GM10248 (cell line): Measurements from ENCODE around the gene A1BG.

ENCODE experiments used
- CTCF ChIA-PET: fragments of 300-600 bp; sonication (Branson Sonifier 250); formaldehyde crosslinking; extraction: SDS; loops from one replicate; lab custom pipeline; 2021; ENCODE audit warnings: antibody characterized with exemption; lab: Yijun Ruan, JAX
- POLR2A ChIA-PET: fragments of 350-650 bp; sonication (Branson Sonifier 250); formaldehyde crosslinking; extraction: SDS; loops from one replicate; lab custom pipeline; 2020; ENCODE audit warnings: antibody characterized with exemption; lab: Yijun Ruan, JAX
- DNase-seq: peaks from one replicate; pipeline ENCODE4 v3.0.0; 2012; ENCODE audit errors: extremely low spot score
- CTCF ChIP-seq: IDR thresholded peaks from 2 replicates; pipeline ENCODE4 v1.5.1; 2012; ENCODE audit warnings: mild to moderate bottlenecking, low read depth; ENCODE audit errors: extremely low read depth, missing control alignments, control extremely low read depth

The A1BG gene

GRCh38 chr19:58336820-58337219 is 16.5 kb downstream of the A1BG start:
- POLR2A ChIA-PET = no interaction called here
- DNase-seq = no peak

GRCh38 chr19:58336216-58336615 is 17.1 kb downstream of the A1BG start:
- ChIA-PET CTCF (interaction anchor here (1.0 to 1.2 kb wide), 3 partner anchors 9 to 26 kb away, joined by 3 to 4 read pairs (median 3); no protein-coding TSS in a partner anchor), POLR2A (no interaction called here)
- TF ChIP-seq CTCF = no peak
- DNase-seq = no peak

More at GRCh38 chr19:58336820-58337219, 16.5 kb downstream of the A1BG start:
- TF ChIP-seq CTCF = no peak
- CTCF ChIA-PET = interaction anchor here (1.0 to 1.1 kb wide), 2 partner anchors 9 to 11 kb away, joined by 3 to 4 read pairs; no protein-coding TSS in a partner anchor

- TF ChIP-seq CTCF = no peak
- ChIA-PET POLR2A (no interaction called here), CTCF (interaction anchor here (1.1 to 1.7 kb wide), 3 partner anchors 10 to 183 kb away, joined by 3 to 4 read pairs (median 3); no protein-coding TSS in a partner anchor)
- DNase-seq = no peak
Measured at GRCh38 chr19:58335630-58336029, 17.7 kb downstream of the A1BG start.

GRCh38 chr19:58334691-58335249 is 18.5 kb downstream of the A1BG start:
- POLR2A ChIA-PET = no interaction called here
- CTCF ChIA-PET = interaction anchor here (1.7 to 1.8 kb wide), 2 partner anchors 13 to 184 kb away, joined by 4 to 8 read pairs; no protein-coding TSS in a partner anchor
- no peak for TF ChIP-seq CTCF

GRCh38 chr19:58332697-58333096 is 20.6 kb downstream of the A1BG start:
- TF ChIP-seq CTCF = no peak
- ChIA-PET POLR2A (no interaction called here), CTCF (interaction anchor here (1.0 to 1.7 kb wide), 2 partner anchors 17 to 30 kb away, joined by 3 to 4 read pairs; partner anchors contain the start of gene ZNF497)
- DNase-seq = no peak

More at GRCh38 chr19:58334691-58335249, 18.5 kb downstream of the A1BG start:
- DNase-seq = no peak

- ChIA-PET POLR2A (no interaction called here), CTCF (interaction anchor here (0.9 to 2.7 kb wide), 7 partner anchors 9 to 189 kb away, joined by 3 to 10 read pairs (median 5); partner anchors contain the start of genes ZBTB45 and ZNF497)
- no peak for TF ChIP-seq CTCF
- DNase-seq = no peak
Measured at GRCh38 chr19:58330458-58330857, 22.8 kb downstream of the A1BG start.
